ENCODE results near the gene KRTAP20-3. TPM values are rescaled to one million over a fixed set of nuclear protein-coding genes. Genes with fewer than 3 reads are reported as not detected.

The KRTAP20-3 gene
- total and polyA plus RNA-seq, 8 donors: not detected

DNA sequence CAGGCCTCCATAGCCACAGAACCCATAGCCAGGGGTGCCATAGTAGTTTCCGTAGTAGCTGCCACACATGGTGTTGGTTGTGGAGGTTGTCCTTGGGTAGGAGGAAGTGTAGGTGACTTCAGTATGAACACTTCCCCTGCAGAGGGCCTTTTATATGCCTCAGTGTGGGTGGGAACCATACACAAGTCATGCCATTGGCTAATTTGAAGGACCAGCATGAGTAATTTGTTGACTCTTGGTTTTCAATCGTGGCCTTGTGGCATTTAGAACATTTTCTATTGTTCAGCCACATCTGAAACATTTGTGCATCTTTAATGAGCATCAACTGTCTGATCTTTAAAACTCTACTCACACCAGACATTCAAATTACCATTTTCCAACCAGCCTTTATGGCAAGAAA lies 28.8 kb upstream of the KRTAP20-3 start, which contains the start of gene KRTAP6-1:
Gene KRTAP6-1 (minus strand): TSS at position 95 of the 400 bp plus-strand sequence. CDS start 26 bp downstream, at position 69.
- Histone ChIP-seq H3K27me3 (no peaks in the 10 kb centered on the region), H3K4me3 (no peak within 1 kb of the TSS), H3K36me3 (no peaks in the 10 kb centered on the region), H3K4me1 (no peaks in the 10 kb centered on the region), H3K27ac (no peak within 1 kb of the TSS), H3K9me3 (peaks cover 0 to 2% of the 10 kb centered on the region in 2 donors)
- TF ChIP-seq, protein P1, sequence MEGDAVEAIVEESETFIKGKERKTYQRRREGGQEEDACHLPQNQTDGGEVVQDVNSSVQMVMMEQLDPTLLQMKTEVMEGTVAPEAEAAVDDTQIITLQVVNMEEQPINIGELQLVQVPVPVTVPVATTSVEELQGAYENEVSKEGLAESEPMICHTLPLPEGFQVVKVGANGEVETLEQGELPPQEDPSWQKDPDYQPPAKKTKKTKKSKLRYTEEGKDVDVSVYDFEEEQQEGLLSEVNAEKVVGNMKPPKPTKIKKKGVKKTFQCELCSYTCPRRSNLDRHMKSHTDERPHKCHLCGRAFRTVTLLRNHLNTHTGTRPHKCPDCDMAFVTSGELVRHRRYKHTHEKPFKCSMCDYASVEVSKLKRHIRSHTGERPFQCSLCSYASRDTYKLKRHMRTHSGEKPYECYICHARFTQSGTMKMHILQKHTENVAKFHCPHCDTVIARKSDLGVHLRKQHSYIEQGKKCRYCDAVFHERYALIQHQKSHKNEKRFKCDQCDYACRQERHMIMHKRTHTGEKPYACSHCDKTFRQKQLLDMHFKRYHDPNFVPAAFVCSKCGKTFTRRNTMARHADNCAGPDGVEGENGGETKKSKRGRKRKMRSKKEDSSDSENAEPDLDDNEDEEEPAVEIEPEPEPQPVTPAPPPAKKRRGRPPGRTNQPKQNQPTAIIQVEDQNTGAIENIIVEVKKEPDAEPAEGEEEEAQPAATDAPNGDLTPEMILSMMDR (IDR thresholded peaks at IDR 0.05): no peak
- DNase-seq: no peak
- intact Hi-C loops (cut with DNase I): no loop called here
- ATAC-seq: no peak

DNA sequence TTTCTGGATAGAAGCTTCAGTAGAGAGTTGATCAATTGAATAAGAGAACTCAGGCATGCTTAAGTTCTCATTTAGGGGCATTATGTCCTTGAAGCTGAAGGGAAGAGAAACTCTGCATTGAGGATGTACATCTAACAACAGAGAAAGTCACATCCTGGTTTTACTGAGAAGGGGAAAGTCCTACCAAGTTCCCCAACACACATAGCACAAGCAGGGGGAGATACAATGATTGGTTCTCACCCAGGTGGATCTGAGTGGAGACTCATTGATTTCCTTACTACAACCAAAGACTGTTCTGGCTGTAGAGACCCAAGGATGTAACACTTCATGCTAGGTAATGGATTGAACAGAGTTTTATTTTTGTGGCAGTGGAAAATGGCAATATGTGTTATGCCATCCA lies 27.5 kb upstream of the KRTAP20-3 start:
- no peak for ATAC-seq
- intact Hi-C loops (cut with DNase I): no loop called here

DNA sequence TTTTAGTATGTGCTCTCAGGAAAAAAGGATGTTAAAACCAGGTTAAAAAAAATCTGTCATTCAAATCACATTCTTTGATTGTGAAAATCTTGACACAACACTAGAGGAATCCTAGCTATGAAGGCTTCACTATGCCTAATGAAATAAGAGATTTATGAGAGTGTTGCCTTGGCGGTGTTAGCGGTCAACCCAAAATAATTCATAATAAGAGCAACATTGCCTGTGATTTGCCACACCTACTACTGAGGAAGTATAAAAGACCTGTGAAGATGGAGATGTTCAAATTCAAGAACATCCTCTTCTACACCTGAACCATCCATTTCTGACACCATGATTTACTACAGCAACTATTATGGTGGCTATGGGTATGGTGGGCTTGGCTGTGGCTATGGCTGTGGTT lies 26.5 kb upstream of the KRTAP20-3 start, which contains the start of gene KRTAP20-1:
Gene KRTAP20-1 (plus strand): TSS at position 301 of the 400 bp plus-strand sequence. CDS start 30 bp downstream, at position 331.
- Histone ChIP-seq H3K4me1 (no peaks in the 10 kb centered on the region), H3K27ac (no peak within 1 kb of the TSS), H3K4me3 (no peak within 1 kb of the TSS), H3K9me3 (peaks cover 0 to 1% of the 10 kb centered on the region in 2 donors), H3K36me3 (no peaks in the 10 kb centered on the region), H3K27me3 (no peaks in the 10 kb centered on the region)
- ATAC-seq (no peak), DNase-seq (no peak)
- TF ChIP-seq, protein P1 (IDR thresholded peaks at IDR 0.05): no peak
- intact Hi-C loops (cut with DNase I): no loop called here

More for the DNA sequence above, 27.5 kb upstream of the KRTAP20-3 start:
- peaks cover 0 to 2% of the 10 kb centered on the region in 2 donors for H3K9me3 ChIP-seq
- no peaks in the 10 kb centered on the region for H3K36me3 ChIP-seq
- no peak overlapping the region for H3K27ac ChIP-seq
- no peak overlapping the region for H3K4me3 ChIP-seq
- H3K4me1 ChIP-seq: no peaks in the 10 kb centered on the region
- no peak for DNase-seq
- TF ChIP-seq, protein P1 (IDR thresholded peaks at IDR 0.05): no peak
- no peaks in the 10 kb centered on the region for H3K27me3 ChIP-seq

DNA sequence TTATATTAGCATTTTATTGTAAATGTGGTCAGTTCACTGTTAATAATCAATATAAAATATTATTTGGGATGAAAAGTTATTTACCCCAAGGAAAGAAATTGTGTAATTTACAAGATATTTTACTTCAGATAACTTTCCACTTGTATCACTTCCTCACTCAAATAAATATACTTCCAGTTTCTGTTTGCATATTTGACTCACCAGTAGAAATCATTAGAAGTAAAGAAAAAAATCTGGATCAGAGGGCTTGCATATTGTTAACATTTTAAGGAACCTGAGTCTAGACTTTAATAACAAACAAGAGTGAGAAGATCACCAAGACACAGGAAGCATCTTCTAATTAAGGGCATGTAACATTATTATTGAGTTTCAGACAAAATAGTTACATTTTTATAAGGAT lies 22.6 kb upstream of the KRTAP20-3 start:
- DNase-seq (no peak), ATAC-seq (no peak)
- Histone ChIP-seq H3K27me3 (no peaks in the 10 kb centered on the region), H3K4me3 (no peak overlapping the region), H3K27ac (no peak overlapping the region), H3K9me3 (peaks cover 0 to 6% of the 10 kb centered on the region in 2 donors), H3K36me3 (no peaks in the 10 kb centered on the region), H3K4me1 (no peaks in the 10 kb centered on the region)
- TF ChIP-seq, protein P1 (IDR thresholded peaks at IDR 0.05): no peak
- intact Hi-C loops (cut with DNase I): no loop called here

DNA sequence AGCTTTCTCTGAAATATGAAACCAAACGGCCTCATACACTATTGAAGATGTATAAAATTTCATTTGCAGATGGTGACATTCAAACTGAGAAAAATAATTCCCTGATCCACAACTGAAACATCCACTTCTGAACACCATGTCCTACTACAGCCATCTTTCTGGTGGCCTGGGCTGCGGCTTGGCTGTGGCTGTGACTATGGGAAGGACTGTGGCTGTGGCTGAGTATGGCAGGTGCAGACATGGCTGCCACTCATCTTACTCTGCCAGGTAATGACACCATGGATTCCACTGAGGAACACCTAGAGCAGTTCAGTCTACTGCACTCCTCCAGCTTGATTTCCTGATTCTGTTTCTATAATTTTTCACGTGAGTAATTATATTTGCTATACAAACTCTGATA lies 22.1 kb upstream of the KRTAP20-3 start, which contains the start of gene KRTAP20-4:
Gene KRTAP20-4 (plus strand): TSS at position 106 of the 400 bp plus-strand sequence.
- H3K4me3 ChIP-seq: no peak within 1 kb of the TSS
- H3K4me1 ChIP-seq: no peaks in the 10 kb centered on the region
- no peaks in the 10 kb centered on the region for H3K27me3 ChIP-seq
- peaks cover 0 to 11% of the 10 kb centered on the region in 2 donors for H3K9me3 ChIP-seq
- H3K27ac ChIP-seq: no peak within 1 kb of the TSS
- no peaks in the 10 kb centered on the region for H3K36me3 ChIP-seq
- no peak for ATAC-seq
- intact Hi-C loops (cut with DNase I): no loop called here
- TF ChIP-seq, protein P1 (IDR thresholded peaks at IDR 0.05): no peak
- DNase-seq: no peak
